HG03060 (cell line): ENCODE measurements around the gene DFFB.

Experiments
- ATAC-seq: cut with Tn5 transposase; IDR thresholded peaks from one replicate; pipeline ENCODE4 v1.9.1; 2021; ENCODE audit warnings: low read depth, moderate number of reproducible peaks; ENCODE audit not compliant: unreplicated experiment

DFFB gene

GRCh38 chr1:3894626-3895278 lies 37.5 kb downstream of the DFFB start:
- ATAC-seq: no peak

GRCh38 chr1:3895279-3895950 lies 38.1 kb downstream of the DFFB start:
- ATAC-seq: no peak

- ATAC-seq: no peak
Observed at GRCh38 chr1:3895951-3896325, 38.7 kb downstream of the DFFB start.

GRCh38 chr1:3896396-3897000 lies 39.2 kb downstream of the DFFB start:
- ATAC-seq: no peak

GRCh38 chr1:3898475-3898735 lies 41.1 kb downstream of the DFFB start:
- ATAC-seq: no peak

GRCh38 chr1:3898994-3899753 lies 41.9 kb downstream of the DFFB start:
- no peak for ATAC-seq

- no peak for ATAC-seq
Observed at GRCh38 chr1:3899754-3900149, 42.5 kb downstream of the DFFB start.

- peak; percentile 50 for ATAC-seq
Observed at GRCh38 chr1:3900150-3900968, 43.1 kb downstream of the DFFB start, which contains the start of gene C1orf174. C1orf174 (minus strand) TSS chr1:3900272; CDS start chr1:3900186, 86 bp downstream.

- ATAC-seq: peak; percentile 30
Observed at GRCh38 chr1:3900969-3901529, 43.8 kb downstream of the DFFB start.

- no peak for ATAC-seq
Observed at GRCh38 chr1:3902111-3902511, 44.8 kb downstream of the DFFB start.

- ATAC-seq: no peak
Observed at GRCh38 chr1:3902571-3903091, 45.4 kb downstream of the DFFB start.

GRCh38 chr1:3903141-3904005 lies 46.1 kb downstream of the DFFB start:
- ATAC-seq: no peak

- no peak for ATAC-seq
Observed at GRCh38 chr1:3904006-3904842, 46.9 kb downstream of the DFFB start.

- ATAC-seq: no peak
Observed at GRCh38 chr1:3904843-3905185, 47.5 kb downstream of the DFFB start.

- no peak for ATAC-seq
Observed at GRCh38 chr1:3905266-3905952, 48.1 kb downstream of the DFFB start.

GRCh38 chr1:3905953-3906671 lies 48.8 kb downstream of the DFFB start:
- ATAC-seq: no peak

GRCh38 chr1:3906672-3907020 lies 49.4 kb downstream of the DFFB start:
- ATAC-seq: no peak
